IPS-20b (cell line): ENCODE measurements around the gene ATG14.

Source experiments
- H3K27ac ChIP-seq: one replicate; pipeline ENCODE4 v1.5.1; 2013; ENCODE audit warnings: low read length
- H3K27me3 ChIP-seq: 2 replicates; pipeline ENCODE4 v1.6.1; 2013; ENCODE audit warnings: mild to moderate bottlenecking, low read length, inconsistent platforms; ENCODE audit not compliant: insufficient read depth
- H3K36me3 ChIP-seq: 2 replicates; pipeline ENCODE4 v1.6.1; 2013; ENCODE audit warnings: low read depth, mild to moderate bottlenecking, inconsistent platforms, low read length, moderate library complexity; ENCODE audit not compliant: insufficient read depth
- H3K4me1 ChIP-seq: 2 replicates; pipeline ENCODE4 v1.6.1; 2013; ENCODE audit warnings: mild to moderate bottlenecking, control low read depth, inconsistent platforms, low read length, moderate library complexity; ENCODE audit not compliant: insufficient read depth
- H3K4me3 ChIP-seq: 2 replicates; pipeline ENCODE4 v1.5.1; 2013; ENCODE audit warnings: mild to moderate bottlenecking, low read length, inconsistent platforms
- H3K9ac ChIP-seq: 2 replicates; pipeline ENCODE4 v1.6.1; 2013; ENCODE audit warnings: low read depth, mild to moderate bottlenecking, inconsistent platforms, low read length, moderate library complexity
- H3K9me3 ChIP-seq: 2 replicates; pipeline ENCODE4 v1.6.1; 2013; ENCODE audit warnings: mild to moderate bottlenecking, low read depth, low read length, inconsistent platforms; ENCODE audit not compliant: insufficient read depth

ATG14 gene

DNA sequence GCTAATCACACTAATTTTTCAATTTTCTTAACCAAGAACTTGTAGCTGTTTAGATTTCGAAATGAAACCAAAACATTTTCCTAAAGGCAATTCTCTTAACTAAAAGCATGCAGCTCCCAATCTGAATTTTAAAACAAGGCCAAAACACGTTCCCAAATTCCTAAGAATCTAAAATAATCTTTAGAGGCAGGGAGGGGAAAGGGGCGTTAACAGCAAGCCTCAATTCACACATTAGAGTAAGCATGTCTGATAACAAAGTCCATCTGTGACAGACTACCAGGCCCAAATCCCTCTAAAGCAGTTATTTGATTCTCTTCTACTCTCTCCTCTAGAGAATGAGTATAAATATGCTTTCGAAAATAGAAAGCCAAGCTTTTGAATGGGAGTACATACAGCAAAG, 754 bp downstream of the ATG14 start:
- peak overlapping the region; percentile 97 for H3K9ac ChIP-seq
- H3K9me3 ChIP-seq = no peaks in the 10 kb centered on the region
- H3K36me3 ChIP-seq = no peaks in the 10 kb centered on the region
- H3K27me3 ChIP-seq = no peaks in the 10 kb centered on the region
- H3K27ac ChIP-seq = peak overlapping the region; percentile 67
- peaks cover 2% of the 10 kb centered on the region; the same call in 1 of the 2 replicates for H3K4me1 ChIP-seq
- H3K4me3 ChIP-seq = peak overlapping the region; percentile 98

DNA sequence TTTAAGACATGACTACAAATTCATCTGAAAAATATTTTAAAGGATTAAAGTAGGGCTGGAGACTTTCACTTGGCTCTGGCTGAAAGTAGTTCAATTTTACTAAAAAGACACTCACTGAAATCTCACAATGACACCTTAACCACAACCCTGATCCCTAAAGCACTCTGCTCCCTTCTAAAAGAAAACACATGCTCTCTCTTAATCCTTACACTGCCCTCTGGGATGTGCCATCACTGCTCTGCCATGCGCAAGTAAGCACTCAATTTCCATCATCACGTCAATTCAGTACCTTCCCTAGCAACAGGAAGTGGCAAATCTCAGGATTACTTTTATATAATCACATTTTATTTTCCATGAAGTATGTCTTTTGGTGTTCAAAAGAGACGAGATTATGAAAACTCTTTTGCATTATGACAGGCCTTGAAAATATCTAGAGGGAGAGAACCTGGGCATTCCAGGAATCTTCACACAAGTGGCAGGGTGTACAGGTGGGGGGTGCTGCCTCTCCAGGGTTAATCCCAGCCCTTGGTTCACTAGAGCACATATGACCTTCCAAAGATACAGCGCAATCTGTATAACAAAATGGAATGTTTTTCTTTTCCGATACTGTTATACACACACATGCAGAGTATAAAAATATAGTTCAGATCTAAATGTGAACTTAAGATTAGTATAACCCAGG, 7.3 kb downstream of the ATG14 start:
- Histone ChIP-seq H3K27ac (no peak overlapping the region), H3K4me3 (no peak overlapping the region), H3K36me3 (no peaks in the 10 kb centered on the region), H3K4me1 (peaks cover 2% of the 10 kb centered on the region; the same call in 1 of the 2 replicates), H3K27me3 (no peaks in the 10 kb centered on the region), H3K9me3 (no peaks in the 10 kb centered on the region), H3K9ac (no peak overlapping the region)

DNA sequence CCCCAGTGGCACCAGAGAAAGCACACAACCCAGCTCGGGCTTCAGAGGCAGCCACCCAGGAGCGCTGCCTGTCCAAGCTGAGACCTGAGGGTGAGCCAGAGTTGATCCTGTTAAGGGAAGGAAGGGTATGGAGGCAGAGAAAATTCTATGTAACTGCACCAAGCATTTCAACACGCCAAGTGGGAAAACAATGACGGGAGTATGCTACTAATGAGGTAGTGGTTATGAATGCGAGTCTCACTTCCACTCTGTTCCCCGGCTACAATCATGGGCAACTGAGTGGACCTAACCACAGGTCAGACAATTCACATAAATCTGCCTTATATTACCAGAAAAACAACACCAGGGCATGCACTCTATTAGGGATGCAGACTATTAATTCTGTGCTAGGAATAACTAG, 9.9 kb downstream of the ATG14 start:
- Histone ChIP-seq H3K36me3 (no peaks in the 10 kb centered on the region), H3K9ac (no peak overlapping the region), H3K27me3 (no peaks in the 10 kb centered on the region), H3K27ac (no peak overlapping the region), H3K4me3 (no peak overlapping the region), H3K9me3 (no peaks in the 10 kb centered on the region), H3K4me1 (no peaks in the 10 kb centered on the region)

DNA sequence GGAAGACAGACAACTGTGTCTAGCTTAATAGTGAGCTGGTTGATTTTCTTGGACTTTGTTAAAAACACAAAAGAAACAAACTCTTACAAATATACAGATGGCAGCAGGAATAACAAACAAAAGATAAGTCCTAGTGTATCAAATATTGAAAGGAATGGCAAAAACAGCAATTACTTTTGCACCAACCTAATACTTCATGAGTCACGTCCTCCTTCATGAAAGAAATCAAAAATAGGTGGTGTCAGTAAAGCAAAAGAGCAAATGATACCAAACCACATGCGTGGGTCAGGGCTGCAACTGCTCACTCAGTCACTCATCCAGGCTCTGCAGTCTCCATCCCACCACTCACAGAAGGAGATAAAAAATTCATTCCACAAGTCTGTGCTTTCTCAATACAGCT, 11.8 kb downstream of the ATG14 start:
- H3K9me3 ChIP-seq = no peaks in the 10 kb centered on the region
- H3K27ac ChIP-seq = no peak overlapping the region
- no peak overlapping the region for H3K9ac ChIP-seq
- no peaks in the 10 kb centered on the region for H3K4me1 ChIP-seq
- H3K27me3 ChIP-seq = no peaks in the 10 kb centered on the region
- no peak overlapping the region for H3K4me3 ChIP-seq
- H3K36me3 ChIP-seq = peaks cover 13% of the 10 kb centered on the region; the same call in 1 of the 2 replicates

DNA sequence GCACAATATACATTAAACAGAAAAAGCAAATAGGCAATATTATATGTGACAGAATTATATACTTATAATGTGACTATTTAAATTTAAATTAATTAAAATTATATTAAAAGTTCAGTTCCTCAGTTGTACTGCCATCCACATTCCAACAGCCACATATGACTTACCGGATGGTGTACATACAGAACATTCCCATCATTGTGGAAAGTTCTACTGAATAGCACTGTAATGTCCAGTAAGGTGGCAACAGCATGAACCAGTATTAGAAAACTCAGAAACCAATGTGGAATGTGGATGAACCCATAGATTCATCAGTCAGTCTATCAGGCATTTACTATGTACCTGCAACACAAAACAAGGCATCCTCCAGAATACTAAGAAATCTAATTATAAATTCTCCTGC, 12.4 kb downstream of the ATG14 start:
- Histone ChIP-seq H3K9ac (no peak overlapping the region), H3K27ac (no peak overlapping the region), H3K9me3 (no peaks in the 10 kb centered on the region), H3K4me1 (no peaks in the 10 kb centered on the region), H3K36me3 (peaks cover 20% of the 10 kb centered on the region), H3K4me3 (no peak overlapping the region), H3K27me3 (no peaks in the 10 kb centered on the region)

DNA sequence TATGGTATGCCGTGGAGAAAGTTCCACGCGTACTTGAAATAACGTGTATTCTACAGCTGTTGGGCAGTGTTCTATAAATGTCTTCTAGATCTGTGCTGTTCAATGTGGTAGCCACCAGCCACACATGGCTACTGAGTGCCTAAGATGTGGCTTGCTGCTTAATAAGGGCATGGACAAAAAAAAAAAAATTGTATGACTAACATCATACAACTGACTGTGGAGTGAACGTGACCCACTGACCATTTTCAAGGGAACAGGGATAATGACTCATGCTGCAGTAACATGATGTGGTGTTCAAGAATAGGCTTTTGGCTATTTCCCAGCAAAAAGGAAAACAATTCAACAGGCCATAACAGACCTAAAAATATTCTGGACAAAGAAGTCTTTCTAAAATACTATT, 13.0 kb downstream of the ATG14 start:
- H3K36me3 ChIP-seq = peaks cover 20% of the 10 kb centered on the region
- H3K4me3 ChIP-seq = no peak overlapping the region
- no peak overlapping the region for H3K27ac ChIP-seq
- no peaks in the 10 kb centered on the region for H3K27me3 ChIP-seq
- H3K9ac ChIP-seq = no peak overlapping the region
- H3K4me1 ChIP-seq = no peaks in the 10 kb centered on the region
- no peaks in the 10 kb centered on the region for H3K9me3 ChIP-seq

DNA sequence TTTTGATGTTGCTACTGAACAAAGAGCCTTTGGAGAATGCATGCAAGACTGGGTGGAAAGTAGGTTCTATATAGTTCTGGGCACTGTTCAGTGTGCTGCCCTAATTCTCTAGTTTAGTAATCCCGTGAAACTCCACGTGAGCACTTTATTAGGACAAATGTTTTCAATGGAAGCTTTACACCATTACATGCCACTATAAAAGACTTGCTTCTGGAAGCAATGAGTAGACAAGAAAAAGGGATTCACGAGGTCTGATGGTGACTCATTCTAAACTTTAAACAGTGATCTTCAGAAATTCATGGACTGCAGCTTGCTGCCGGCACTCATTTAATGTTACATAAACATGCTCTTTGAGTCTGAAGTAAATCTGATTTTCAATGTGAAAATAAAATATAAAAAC, 22.3 kb downstream of the ATG14 start:
- Histone ChIP-seq H3K4me1 (no peaks in the 10 kb centered on the region), H3K36me3 (peaks cover 42% of the 10 kb centered on the region), H3K4me3 (no peak overlapping the region), H3K27me3 (no peaks in the 10 kb centered on the region), H3K27ac (no peak overlapping the region), H3K9ac (no peak overlapping the region), H3K9me3 (no peaks in the 10 kb centered on the region)

DNA sequence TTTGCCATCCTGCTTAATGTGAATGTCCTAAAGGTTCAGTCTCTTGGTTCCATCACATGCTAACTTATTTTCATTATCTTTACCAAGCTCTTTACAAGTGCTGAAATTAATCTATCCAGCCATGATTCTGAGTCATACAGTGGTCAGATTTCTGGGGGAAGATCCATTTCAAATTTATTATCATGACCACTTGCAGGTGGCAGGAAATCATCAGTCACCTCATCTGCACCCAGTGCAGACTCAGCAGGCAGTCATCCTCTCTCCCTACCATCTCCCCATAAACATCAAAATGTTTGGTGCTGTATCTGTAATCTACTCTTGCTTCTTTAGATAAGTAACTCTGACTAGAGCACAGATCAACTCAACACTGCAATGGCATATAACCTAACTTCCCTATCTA, 23.5 kb downstream of the ATG14 start:
- Histone ChIP-seq H3K4me1 (no peaks in the 10 kb centered on the region), H3K4me3 (no peak overlapping the region), H3K9ac (no peak overlapping the region), H3K27ac (no peak overlapping the region), H3K27me3 (no peaks in the 10 kb centered on the region), H3K36me3 (peaks cover 43% of the 10 kb centered on the region), H3K9me3 (no peaks in the 10 kb centered on the region)

DNA sequence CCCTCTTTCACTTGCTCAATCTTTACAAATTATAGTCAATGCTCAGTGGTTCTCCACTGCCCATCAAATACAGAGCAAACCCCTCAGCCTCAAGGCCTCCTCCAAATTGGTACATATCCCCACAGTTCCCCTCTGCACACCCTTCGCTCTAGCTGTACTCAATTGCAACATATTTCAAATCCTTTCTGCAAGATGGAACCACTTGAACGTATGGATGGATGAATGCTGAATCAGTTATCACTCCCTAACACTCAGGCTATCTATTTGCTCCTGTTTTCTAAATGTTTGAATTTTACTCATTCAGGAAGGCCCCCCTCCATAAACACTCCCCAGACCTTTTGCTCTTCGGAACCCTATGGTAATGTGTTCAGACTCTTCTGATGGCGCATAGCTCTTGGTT, 24.5 kb downstream of the ATG14 start:
- H3K4me3 ChIP-seq = no peak overlapping the region
- no peaks in the 10 kb centered on the region for H3K27me3 ChIP-seq
- no peak overlapping the region for H3K27ac ChIP-seq
- H3K36me3 ChIP-seq = peaks cover 43% of the 10 kb centered on the region
- H3K9ac ChIP-seq = no peak overlapping the region
- no peaks in the 10 kb centered on the region for H3K9me3 ChIP-seq
- H3K4me1 ChIP-seq = no peaks in the 10 kb centered on the region

DNA sequence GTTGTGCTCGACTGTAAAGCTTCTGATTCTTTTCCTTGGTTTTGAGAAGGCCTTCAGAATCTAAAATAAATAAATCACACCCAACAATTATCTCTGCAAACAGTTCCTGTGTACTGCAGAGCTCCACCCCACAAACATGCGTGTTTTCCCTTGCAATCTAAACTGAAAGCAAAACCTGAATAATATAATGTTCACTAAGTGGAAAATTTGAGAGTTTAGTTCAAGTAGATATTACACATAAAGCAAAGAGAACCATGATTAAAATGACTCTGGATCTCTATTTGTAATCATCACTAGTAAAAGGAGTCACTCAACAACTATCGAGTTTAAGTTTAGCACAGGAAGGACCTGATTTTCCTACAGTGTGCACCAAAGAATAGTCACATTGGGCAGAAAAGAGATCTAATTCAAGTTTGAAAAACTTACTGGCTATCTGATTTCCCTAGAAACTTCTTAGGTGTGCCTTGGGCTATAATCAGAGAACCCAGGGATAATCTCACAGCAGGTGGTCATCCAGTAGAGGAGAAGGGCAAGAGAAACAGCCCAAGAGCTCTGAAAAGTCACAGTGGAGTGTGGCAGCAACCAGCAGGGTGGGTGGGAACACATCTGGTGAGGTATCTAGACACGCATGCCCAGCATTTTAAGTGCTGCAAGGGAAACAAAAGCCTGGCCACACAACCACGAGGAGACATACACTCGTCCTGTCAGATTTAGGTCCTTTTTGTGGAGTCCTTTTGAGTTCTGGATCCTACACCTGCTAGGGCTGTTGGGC, 25.4 kb downstream of the ATG14 start:
- no peaks in the 10 kb centered on the region for H3K27me3 ChIP-seq
- no peak overlapping the region for H3K9ac ChIP-seq
- H3K4me1 ChIP-seq = no peaks in the 10 kb centered on the region
- H3K9me3 ChIP-seq = no peaks in the 10 kb centered on the region
- H3K36me3 ChIP-seq = peaks cover 52% of the 10 kb centered on the region
- H3K27ac ChIP-seq = no peak overlapping the region
- H3K4me3 ChIP-seq = no peak overlapping the region

DNA sequence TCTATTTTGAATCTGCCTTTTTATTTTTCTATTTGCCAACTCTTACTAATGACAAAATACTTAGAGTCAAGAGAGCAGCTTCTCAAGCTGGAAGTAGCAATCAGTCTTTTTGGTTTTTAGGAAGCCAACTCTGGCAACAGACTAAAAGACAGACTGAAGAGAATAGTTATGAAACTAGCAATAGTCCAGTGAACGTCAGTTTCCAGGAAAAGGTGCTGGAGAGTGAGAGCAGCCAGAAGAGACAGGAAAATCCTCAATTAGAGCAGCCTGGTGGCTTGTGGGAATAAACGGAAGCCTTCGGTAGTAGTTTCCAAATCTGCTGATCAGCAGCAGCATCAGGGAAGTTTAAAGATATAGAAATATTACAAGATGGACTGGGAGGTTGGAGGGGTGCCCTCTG, 27.1 kb downstream of the ATG14 start:
- no peak overlapping the region for H3K4me3 ChIP-seq
- H3K9me3 ChIP-seq = no peaks in the 10 kb centered on the region
- peaks cover 63% of the 10 kb centered on the region for H3K36me3 ChIP-seq
- no peak overlapping the region for H3K27ac ChIP-seq
- H3K27me3 ChIP-seq = no peaks in the 10 kb centered on the region
- no peaks in the 10 kb centered on the region for H3K4me1 ChIP-seq
- no peak overlapping the region for H3K9ac ChIP-seq

DNA sequence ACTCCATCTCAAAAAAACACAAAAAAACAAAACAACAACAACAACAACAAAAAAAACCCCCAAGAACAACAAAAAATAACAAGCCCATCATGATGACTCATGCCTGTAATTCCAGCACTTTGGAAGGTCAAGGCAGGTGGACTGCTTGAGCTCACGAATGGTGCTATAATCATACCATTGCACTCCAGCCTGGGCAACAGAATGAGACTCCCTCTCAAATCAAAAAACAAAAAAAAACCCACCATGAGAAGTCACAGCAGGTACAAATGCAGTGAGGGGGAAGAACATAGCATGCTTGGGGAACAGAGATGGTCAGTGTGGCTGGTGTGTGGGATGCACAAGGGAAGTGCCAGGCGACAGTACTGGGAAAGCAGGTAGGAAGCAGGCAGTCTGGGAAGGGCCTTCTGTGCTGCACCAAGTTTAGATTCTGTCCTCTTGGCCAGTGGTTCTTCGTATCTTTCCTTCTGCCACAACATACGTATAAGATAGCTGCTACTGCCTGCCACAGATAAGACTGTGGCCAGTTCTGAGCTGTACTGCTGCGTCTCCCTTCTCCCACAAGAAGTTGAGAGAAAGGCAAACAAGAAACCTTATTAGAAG, 28.0 kb downstream of the ATG14 start:
- H3K9ac ChIP-seq = no peak overlapping the region
- no peaks in the 10 kb centered on the region for H3K4me1 ChIP-seq
- H3K27me3 ChIP-seq = no peaks in the 10 kb centered on the region
- peaks cover 59% of the 10 kb centered on the region for H3K36me3 ChIP-seq
- no peak overlapping the region for H3K4me3 ChIP-seq
- H3K27ac ChIP-seq = no peak overlapping the region
- H3K9me3 ChIP-seq = no peaks in the 10 kb centered on the region
